Measurements from ENCODE around the gene ROBO3. TPM values are rescaled to one million over a fixed set of nuclear protein-coding genes. Genes with fewer than 3 reads are reported as not detected.

ROBO3 gene
- total and polyA plus RNA-seq, 2 of the 8 experiments (the other 6 are each of a cell fraction or from before 2014, with no cell fraction given), result 12.1 to 24.6 TPM

DNA sequence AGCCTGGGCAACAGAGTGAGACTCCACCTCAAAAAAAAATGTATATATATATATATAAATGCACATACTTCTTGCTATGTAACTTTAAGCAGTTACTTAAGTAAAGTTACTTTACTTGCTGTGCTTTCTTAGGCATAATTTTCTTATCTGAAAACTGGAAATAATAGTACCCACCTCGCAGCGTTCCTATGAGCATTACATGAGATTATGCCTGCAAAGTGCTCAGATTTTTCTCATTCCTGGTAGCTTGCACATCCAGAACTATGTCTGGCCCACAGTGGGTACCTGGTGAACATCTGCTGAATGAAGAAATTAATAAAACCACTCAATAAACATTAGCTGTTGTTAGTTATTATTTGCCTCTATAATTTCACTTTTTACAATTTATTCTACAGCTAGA, 6.1 kb upstream of the ROBO3 start:
- peaks cover 4% of the 10 kb centered on the region; the same call in 1 of the 2 replicates for H3K23me2 ChIP-seq (ENCODE audit: low read depth, low read length)
- H3K27me3 ChIP-seq (replicated peaks in 1 of 4; ENCODE audit: control insufficient read depth in 3 of 4, extremely low read depth in 1 of 4, insufficient read depth in 3 of 4, low read length in 3 of 4), result peaks cover 36 to 61% (median 45%) of the 10 kb centered on the region in 4 experiments
- H4K5ac ChIP-seq (ENCODE audit: insufficient read length, low read depth, low read length), result no peak overlapping the region
- no peak overlapping the region for H2BK120ac ChIP-seq (replicated peaks; ENCODE audit: low read depth, low read length)
- H2BK5ac ChIP-seq (ENCODE audit: low read depth, low read length), result no peak overlapping the region
- no peaks in the 10 kb centered on the region for H3K79me2 ChIP-seq (ENCODE audit: control insufficient read depth in 1 of 2, insufficient read depth in 2 of 2, low read length in 2 of 2)
- no peak overlapping the region for H2BK15ac ChIP-seq (ENCODE audit: low read length)
- H3K14ac ChIP-seq (ENCODE audit: insufficient read length), result no peak overlapping the region
- H2AFZ ChIP-seq (ENCODE audit: low read length), result no peak overlapping the region
- no peaks in the 10 kb centered on the region for H3K9me3 ChIP-seq (ENCODE audit: insufficient read depth in 2 of 2, low read depth in 1 of 2, low read length in 1 of 2)
- H3K56ac ChIP-seq (replicated peaks; ENCODE audit: insufficient read length, low read depth, low read length), result no peak overlapping the region
- ChIA-PET CTCF (ENCODE audit: partially characterized antibody) (interaction anchor here (0.6 to 1.8 kb wide), 5 partner anchors 14 to 572 kb away, joined by 3 to 13 read pairs (median 3); no protein-coding TSS in a partner anchor), POLR2A (ENCODE audit: partially characterized antibody) (interaction anchor here (0.6 to 1.3 kb wide), 2 partner anchors 113 to 209 kb away, joined by 3 read pairs; no protein-coding TSS in a partner anchor)
- H3K9ac ChIP-seq (replicated peaks in 1 of 4; ENCODE audit: extremely low read depth in 1 of 4, low read depth in 3 of 4, low read length in 3 of 4), result no peak overlapping the region
- no peak overlapping the region for H2AK5ac ChIP-seq (ENCODE audit: low read depth, low read length)
- no peak overlapping the region for H3K4me2 ChIP-seq (ENCODE audit: insufficient read depth in 1 of 2, low read depth in 2 of 2, low read length in 2 of 2)
- TF ChIP-seq CTBP2 (IDR thresholded peaks at IDR 0.05; ENCODE audit: borderline replicate concordance, insufficient read depth, insufficient read length, low read length) (no peak), CHD1 (IDR thresholded peaks at IDR 0.05; ENCODE audit: low read depth, low read length) (no peak)
- DNase-seq (ENCODE audit: low read depth in 1 of 2, low spot score in 2 of 2) (no peak), FAIRE-seq (no peak)
- H3K4ac ChIP-seq (replicated peaks; ENCODE audit: insufficient read length, low read depth, low read length), result no peak overlapping the region
- 86% methylated on average over 2 of the region's 2 CpGs; no CpG with 5 or more reads in 1 of the 2 experiments for WGBS, 2 experiments (ENCODE audit: extremely low coverage in 1 of 2, insufficient coverage in 1 of 2, insufficient read length in 1 of 2, insufficient replicate concordance in 2 of 2, low coverage in 1 of 2, low lambda C conversion rate in 2 of 2, missing lambda C conversion rate in 1 of 2)
- no peak overlapping the region for H2BK20ac ChIP-seq (ENCODE audit: low read length)
- H4K20me1 ChIP-seq (replicated peaks in 1 of 2; ENCODE audit: control insufficient read depth in 1 of 2, insufficient read depth in 2 of 2, low read length in 2 of 2), result peaks cover 7 to 9% of the 10 kb centered on the region in 2 experiments
- no peak overlapping the region for H3K27ac ChIP-seq (ENCODE audit: low read depth, low read length)
- no peaks in the 10 kb centered on the region for H3K79me1 ChIP-seq (ENCODE audit: low read depth, low read length)
- peaks cover 0 to 5% (median 0%) of the 10 kb centered on the region in 4 experiments; a peak in 2 of 7 replicates for H3K4me1 ChIP-seq (replicated peaks in 1 of 4; ENCODE audit: control insufficient read depth in 3 of 4, insufficient read depth in 4 of 4, low read length in 3 of 4)
- H3K18ac ChIP-seq (ENCODE audit: extremely low read depth, low read length), result no peak overlapping the region
- no peak overlapping the region for H3K23ac ChIP-seq (ENCODE audit: insufficient read length)
- H4K8ac ChIP-seq (ENCODE audit: extremely low read depth, insufficient read depth, low read length), result no peak overlapping the region
- H3K36me3 ChIP-seq (ENCODE audit: control insufficient read depth in 2 of 4, insufficient read depth in 4 of 4, low read length in 3 of 4), result no peaks in the 10 kb centered on the region
- H2BK12ac ChIP-seq (ENCODE audit: low read depth, low read length), result no peak overlapping the region
- no peak overlapping the region for H3K4me3 ChIP-seq (ENCODE audit: extremely low read depth in 1 of 4, insufficient read depth in 2 of 4, low read depth in 3 of 4, low read length in 4 of 4)
- no peak overlapping the region for H4K91ac ChIP-seq (replicated peaks; ENCODE audit: insufficient read length, low read length)

All from H1 (cell line).